Measurements from ENCODE around the gene CAMK1G.

CAMK1G gene

DNA sequence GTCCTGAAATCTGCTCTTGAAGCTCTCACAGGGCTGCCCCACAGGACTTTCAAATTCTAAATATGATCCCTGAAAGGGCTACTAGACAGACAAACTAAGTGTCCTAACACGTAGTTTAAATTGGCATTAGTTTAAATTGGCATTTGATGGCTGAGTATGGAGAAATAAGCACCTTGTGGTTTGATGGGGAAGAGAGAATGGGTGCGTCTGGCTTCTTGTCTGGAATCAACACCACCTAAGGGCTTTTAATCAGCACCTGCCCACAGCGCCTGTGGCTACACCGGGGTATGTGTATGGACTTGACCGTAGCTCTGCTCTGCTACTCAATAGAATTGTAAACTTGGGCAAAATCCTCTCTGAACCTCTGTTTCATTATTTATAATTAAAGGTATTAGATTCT, 74.4 kb downstream of the CAMK1G start:
- TF ChIP-seq, protein P1, sequence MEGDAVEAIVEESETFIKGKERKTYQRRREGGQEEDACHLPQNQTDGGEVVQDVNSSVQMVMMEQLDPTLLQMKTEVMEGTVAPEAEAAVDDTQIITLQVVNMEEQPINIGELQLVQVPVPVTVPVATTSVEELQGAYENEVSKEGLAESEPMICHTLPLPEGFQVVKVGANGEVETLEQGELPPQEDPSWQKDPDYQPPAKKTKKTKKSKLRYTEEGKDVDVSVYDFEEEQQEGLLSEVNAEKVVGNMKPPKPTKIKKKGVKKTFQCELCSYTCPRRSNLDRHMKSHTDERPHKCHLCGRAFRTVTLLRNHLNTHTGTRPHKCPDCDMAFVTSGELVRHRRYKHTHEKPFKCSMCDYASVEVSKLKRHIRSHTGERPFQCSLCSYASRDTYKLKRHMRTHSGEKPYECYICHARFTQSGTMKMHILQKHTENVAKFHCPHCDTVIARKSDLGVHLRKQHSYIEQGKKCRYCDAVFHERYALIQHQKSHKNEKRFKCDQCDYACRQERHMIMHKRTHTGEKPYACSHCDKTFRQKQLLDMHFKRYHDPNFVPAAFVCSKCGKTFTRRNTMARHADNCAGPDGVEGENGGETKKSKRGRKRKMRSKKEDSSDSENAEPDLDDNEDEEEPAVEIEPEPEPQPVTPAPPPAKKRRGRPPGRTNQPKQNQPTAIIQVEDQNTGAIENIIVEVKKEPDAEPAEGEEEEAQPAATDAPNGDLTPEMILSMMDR (IDR thresholded peaks at IDR 0.05; ENCODE audit: control insufficient read depth, extremely low read depth, insufficient read depth): no peak
- DNase-seq (ENCODE audit: low read depth): no peak
- no peak overlapping the region for H3K4me3 ChIP-seq (ENCODE audit: low read depth, low read length)

DNA sequence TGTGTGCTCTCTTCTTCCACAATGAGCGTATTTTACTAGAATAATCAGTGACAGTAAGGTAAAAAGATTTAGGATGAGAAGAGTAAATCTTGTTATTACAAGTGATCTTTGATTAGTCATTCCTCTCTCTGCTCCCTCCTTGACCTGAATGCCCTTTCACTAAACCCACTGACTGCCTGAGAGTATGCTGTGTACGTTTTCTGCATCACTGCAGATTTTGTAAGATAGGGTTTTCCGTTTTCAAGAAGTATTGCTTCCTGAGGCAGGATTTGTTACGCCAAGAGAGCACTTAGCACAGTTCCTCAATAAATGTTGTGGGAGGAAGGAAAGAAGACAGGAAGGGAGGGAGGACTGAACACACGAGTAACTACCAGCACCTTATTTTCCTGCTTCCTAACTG, 76.4 kb downstream of the CAMK1G start:
- TF ChIP-seq, protein P1 (IDR thresholded peaks at IDR 0.05; ENCODE audit: control insufficient read depth, extremely low read depth, insufficient read depth): no peak
- H3K4me3 ChIP-seq (ENCODE audit: low read depth, low read length): no peak overlapping the region
- DNase-seq (ENCODE audit: low read depth): no peak

DNA sequence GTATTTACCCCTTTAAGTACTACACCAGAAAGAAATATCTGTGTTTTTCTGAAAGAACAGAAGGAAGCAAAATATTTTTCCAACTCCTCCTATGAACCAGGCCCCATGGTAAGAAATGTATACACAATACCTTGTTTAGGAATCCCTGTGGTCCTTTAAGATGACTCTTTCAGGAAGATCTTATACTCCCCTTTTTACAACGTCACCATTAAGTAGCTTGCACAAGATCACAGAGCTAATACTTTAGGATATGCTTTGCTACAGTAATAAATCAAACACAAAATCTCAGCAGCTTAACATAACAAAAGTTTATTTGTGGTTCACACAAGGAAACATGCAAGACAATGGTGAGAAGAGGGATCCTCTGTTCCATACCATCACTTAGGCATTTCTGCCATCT, 77.6 kb downstream of the CAMK1G start:
- TF ChIP-seq, protein P1 (IDR thresholded peaks at IDR 0.05; ENCODE audit: control insufficient read depth, extremely low read depth, insufficient read depth): no peak
- DNase-seq (ENCODE audit: low read depth): no peak
- no peak overlapping the region for H3K4me3 ChIP-seq (ENCODE audit: low read depth, low read length)

DNA sequence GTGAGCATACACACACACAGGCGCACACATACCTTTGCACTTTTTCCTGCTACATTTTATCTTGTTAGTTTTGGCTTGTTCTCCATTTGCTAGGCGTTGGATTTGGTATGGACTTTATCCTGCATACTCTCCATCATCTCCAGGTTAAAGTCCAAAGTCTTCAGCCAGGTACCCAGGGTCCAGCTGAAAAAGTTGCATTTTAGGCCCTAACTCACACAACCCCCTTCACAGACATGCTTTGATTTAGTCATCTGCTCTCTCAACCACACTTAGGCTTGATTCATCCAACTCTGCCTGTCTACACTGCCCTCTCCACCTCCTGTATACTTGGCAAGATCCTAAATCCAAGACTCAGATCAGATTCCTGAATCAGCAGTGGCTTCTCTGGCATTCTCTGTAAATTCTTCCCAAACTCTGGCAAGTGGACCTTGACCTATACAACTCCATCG, 79.4 kb downstream of the CAMK1G start:
- TF ChIP-seq, protein P1 (IDR thresholded peaks at IDR 0.05; ENCODE audit: control insufficient read depth, extremely low read depth, insufficient read depth): no peak
- DNase-seq (ENCODE audit: low read depth): no peak
- no peak overlapping the region for H3K4me3 ChIP-seq (ENCODE audit: low read depth, low read length)
